Stimulated activated naive CD4-positive, alpha-beta T cell treated with Interleukin-2 at 50 U/mL for 16 hours (primary cell): ENCODE results near the gene CYP27C1.

Experiments used
- DNase-seq: peaks from one replicate; lab custom pipeline; 2025; lab: John Stamatoyannopoulos, UW

Gene CYP27C1

DNA sequence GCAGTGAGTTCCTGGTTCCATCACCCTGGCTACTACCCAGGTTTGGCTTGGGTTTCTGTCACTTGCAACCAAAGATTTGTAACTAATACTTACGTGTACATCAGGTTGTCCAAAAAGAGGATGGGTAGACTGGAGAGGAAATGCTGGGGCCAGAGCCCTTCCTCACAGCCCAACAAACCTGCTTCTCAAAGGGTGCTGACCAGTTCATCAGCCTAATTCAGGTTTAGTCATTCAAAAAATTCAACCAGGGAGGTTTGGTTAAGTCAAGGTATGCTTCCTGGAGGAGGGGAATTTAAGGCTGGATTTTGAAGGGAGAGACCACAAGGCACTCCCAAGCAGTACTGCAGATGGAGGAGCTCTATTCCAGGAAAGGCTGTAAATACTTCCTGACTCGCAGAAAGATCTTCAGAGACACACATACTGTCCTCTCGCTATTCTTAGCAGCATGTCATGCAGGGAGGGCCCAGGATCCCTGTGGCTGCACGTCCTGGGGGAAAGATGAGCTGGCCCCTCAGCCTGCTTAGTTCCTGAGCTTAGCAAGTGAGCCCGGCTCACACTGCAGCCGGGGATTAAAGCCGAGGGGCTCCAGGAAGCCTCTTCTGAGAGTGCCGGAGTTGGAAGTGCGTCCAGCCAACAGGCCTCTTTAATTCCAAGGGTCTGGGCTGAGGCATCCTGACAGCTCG is 73.1 kb downstream of the CYP27C1 start:
- no peak for DNase-seq

DNA sequence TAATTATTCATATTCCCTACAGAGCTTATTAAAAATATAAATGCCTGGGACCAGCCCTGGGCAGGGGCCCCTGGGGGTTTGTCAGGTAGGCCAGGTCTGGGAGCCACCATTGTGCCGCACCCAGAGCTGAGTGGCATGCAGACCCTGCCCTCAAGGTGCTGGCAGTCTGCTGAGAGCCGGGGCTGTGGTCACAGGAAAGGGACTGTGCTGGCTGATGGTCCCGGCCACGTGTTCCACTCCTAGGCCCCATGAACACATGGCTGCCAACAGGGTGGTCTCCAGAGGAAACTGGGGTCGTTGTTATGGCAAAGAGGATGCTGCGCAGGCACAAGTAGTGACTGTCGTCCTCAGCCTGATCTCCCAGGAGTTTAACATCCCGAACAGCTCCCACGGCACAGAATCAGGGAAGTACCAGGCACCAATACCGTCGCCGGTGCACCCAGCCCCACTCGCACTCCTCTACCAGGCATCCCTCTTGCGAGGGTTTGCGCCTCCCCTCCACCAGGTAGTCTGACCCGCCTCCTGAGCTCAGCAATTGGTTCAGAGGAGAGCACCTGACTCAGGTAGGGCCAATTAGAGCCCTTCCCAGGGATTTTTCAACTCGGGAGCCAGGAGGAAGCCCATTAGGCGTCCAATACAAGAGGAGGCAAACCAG is 73.9 kb downstream of the CYP27C1 start:
- no peak for DNase-seq

DNA sequence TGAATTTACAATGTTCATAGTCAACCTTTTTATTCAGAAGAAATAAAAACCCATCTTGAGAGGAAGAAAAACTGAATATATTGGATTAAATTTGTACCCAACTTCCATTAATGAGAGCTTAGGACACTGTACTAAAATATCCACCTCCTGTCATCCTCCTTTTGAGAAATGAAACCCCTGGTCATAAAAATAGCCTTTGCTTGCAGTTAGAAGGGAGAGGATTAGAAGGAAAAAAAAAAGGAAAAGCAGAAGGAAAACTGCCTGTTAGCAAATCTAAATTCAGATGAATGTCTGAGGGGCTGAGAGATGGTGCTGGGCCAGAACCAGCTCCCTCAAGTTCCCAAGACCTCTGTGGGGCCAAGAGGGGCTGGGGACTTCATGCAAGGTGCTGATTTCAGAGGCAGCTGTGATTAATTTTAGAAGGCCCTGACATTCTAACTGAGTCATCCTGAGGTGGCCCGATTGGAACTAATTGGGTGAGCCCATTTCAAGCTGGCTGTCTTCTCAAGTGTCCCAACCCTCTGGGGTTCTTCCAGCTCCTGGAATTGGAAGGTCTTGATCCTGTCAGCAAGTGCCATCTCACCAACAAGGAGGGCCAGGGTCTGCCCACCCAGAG is 74.7 kb downstream of the CYP27C1 start:
- DNase-seq: no peak

DNA sequence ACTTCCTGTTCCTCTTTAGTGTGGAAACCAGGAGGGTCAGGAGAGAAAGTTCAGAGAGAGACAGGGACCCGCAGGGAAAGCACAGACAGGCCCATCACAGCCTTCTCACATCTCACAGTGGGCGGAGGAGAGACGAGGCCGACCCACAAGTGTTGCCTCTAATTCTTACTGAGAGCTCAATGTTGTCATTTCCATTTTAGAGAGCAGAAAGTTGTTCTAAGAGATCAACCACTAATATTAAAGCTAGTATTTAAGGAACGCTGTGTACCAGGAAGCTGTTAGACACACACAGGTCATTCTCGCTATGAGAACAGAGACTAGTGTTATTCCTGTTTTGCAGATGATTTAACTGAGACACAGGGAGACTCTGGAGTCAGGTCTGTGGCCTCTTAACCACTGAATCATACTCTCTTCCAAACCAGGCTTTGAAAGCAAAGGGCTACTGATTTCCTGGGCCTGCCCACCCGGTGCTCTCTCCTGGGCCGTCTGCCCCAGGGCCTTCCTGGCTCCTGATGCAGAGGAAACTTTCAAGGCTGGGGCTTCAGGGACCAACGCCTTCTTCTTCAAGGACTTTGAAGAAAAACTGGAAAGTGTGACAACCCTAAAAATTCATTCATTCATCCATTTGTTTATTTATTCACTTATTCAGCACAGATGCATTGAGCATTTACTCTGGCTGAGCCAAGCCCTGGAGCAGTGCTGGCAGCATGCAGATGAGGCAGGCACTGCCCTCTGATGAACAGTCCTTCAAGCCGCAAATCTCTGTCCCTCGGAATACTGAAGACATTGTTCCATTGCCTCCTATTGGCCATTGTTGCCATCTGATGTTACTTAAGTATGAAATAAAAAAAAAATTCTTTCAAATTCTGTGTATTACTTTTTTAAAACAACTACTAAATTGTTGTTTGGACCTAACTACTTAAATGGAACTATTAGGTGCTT is 76.0 kb downstream of the CYP27C1 start:
- DNase-seq: no peak

GRCh38 chr2:127142663-127143630 is 77.2 kb downstream of the CYP27C1 start:
- DNase-seq: no peak

DNA sequence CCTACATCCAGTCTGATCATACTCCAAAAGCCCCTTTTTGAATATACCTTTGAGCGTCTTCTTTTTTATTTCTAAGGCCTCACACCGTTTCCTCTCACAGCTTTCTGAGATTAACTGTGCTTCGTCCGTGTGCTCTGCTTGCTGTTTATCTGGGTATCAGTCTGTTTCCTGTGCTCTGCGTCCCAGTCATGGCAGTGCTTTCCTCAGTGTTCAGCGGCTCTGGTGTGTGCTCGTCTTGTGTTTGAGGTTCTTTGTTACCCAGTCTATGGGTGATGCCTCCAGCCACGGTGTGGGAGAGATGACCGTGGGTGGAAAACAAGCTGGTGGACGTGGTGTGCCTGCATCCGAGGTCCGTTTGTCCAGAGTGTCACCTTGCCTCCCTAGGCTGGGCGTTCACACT is 79.6 kb downstream of the CYP27C1 start:
- no peak for DNase-seq

DNA sequence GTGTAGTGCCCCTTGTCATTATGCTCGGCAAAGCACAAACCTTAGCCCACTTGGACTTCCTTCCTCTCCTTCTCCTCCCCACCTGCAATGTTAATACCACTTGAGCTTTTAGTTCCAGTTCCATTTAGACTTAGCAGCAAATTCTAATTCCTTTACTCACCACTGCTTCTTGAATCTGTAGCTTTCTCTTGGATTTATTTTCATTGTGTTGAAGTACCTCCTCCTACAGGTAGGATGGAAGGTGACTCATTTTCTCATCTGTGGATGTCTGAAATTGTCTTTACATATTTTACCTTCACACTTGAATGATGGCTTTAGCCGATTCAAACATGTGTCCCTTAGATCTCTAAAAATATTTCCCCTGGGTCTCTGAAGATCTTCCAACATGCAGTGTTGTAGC is 80.3 kb downstream of the CYP27C1 start:
- no peak for DNase-seq

DNA sequence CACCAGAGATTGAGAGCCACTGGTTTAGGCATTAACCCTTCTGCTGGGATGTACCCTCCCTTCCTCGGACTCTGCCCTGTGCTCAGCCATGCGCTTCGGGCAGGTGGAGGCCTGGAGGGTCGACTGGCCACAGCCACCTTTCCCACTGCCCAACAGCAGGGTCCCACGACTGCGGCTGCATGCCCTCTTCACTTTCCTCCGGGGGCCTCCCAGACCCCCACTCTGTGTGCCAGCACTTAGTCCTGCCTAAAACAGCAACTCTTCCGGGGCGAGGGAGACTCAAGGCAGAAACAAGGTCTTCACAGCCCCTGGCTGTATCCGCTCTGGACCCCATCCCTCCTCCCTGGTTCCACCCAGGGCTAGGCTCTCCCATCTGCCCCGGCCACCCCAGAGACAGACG is 81.8 kb downstream of the CYP27C1 start:
- DNase-seq: no peak

DNA sequence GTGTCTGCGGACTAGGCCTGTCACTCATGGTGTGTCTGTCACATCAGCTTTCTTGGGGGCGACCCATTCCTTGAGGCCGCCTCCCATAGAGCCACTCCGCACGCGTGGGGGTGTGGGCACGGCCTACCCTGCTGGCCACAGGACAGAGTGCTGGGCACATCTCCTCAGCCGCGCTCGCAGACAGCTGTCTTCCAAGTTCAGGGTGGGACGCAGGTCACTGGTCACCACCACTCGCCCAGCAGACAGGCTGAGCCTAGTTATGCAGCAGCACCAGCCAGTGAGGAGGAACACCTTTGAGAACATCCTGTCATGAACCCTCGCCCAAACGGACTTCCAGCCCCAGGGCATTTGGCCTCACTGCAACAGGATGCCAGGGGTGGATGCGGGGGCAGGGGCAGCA is 82.4 kb downstream of the CYP27C1 start:
- no peak for DNase-seq

DNA sequence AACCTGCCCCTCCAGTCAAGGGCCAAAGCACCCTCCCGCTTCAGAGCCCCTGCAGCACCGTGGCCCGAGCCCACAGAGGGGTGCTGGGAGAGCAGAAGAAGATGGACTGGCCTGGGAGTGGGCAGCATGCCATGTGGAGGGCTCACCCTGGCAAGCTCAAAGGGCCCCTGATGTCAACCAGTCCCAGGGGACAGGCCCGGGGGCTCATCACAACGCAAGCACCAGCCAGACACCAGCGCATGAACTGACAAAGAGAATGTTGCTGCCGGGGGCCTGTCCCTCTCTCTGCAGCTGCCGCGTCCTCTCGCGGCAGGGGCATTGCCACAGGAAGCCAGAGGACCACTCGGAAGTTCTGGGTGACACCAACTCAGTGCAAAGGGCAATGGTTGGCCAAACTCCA is 82.9 kb downstream of the CYP27C1 start:
- no peak for DNase-seq

- no peak for DNase-seq
These were observed 85.0 kb downstream of the CYP27C1 start for GRCh38 chr2:127134833-127135830.

- DNase-seq: no peak
These were observed 85.9 kb downstream of the CYP27C1 start for GRCh38 chr2:127134235-127134634.
